Measurements from ENCODE around the gene PDZD4. TPM values are rescaled to one million over a fixed set of nuclear protein-coding genes. Genes with fewer than 3 reads are reported as not detected.

PDZD4 gene
- polyA plus RNA-seq, 3 donors = 0.11 TPM; not detected in 2

- Mint-ChIP-seq H3K27ac (no peak overlapping the region), H3K4me3 (no peak overlapping the region), H3K36me3 (no peaks in the 10 kb centered on the region), H3K27me3 (ENCODE audit: low read depth in 3 of 3) (peaks cover 9 to 37% (median 15%) of the 10 kb centered on the region in 3 donors), H3K9me3 (peaks cover 0 to 10% (median 0%) of the 10 kb centered on the region in 7 donors), H3K4me1 (no peaks in the 10 kb centered on the region)
- Histone ChIP-seq H3K27ac (ENCODE audit: low read depth in 1 of 2, low read length in 2 of 2) (no peak overlapping the region), H3K27me3 (ENCODE audit: control insufficient read depth in 2 of 2, insufficient read depth in 2 of 2, low read length in 2 of 2) (no peaks in the 10 kb centered on the region), H3K9me3 (replicated peaks in 1 of 2; ENCODE audit: control insufficient read depth in 1 of 2, insufficient read depth in 1 of 2, low read length in 2 of 2) (no peaks in the 10 kb centered on the region), H3K36me3 (replicated peaks in 1 of 2; ENCODE audit: control insufficient read depth in 1 of 2, insufficient read depth in 2 of 2, low read length in 2 of 2) (no peaks in the 10 kb centered on the region), H2AFZ (ENCODE audit: insufficient read depth, low read depth, low read length, poor library complexity, severe bottlenecking) (no peak overlapping the region), H3K79me2 (ENCODE audit: insufficient read depth, low read length) (no peaks in the 10 kb centered on the region), H3K4me1 (ENCODE audit: control insufficient read depth in 1 of 2, insufficient read depth in 2 of 2, low read length in 2 of 2) (no peaks in the 10 kb centered on the region), H4K20me1 (ENCODE audit: insufficient read depth, low read length) (no peaks in the 10 kb centered on the region), H3K4me3 (replicated peaks in 1 of 3; ENCODE audit: low read depth in 2 of 3, low read length in 3 of 3) (no peak overlapping the region), H3K9ac (ENCODE audit: insufficient read depth, low read length, poor library complexity, severe bottlenecking) (no peak overlapping the region), H3K4me2 (replicated peaks; ENCODE audit: extremely low read depth, low read length, poor library complexity, severe bottlenecking) (no peak overlapping the region)
- no peak for TF ChIP-seq CTCF (IDR thresholded peaks at IDR 0.05)
- intact Hi-C loops (cut with micrococcal nuclease) = no loop called here
- DNase-seq = no peak
- no CpG with 5 or more reads among the region's 9 CpGs for WGBS (ENCODE audit: insufficient coverage)
These were observed 36.8 kb upstream of the PDZD4 start for GRCh38 chrX:153867139-153867538.

DNA sequence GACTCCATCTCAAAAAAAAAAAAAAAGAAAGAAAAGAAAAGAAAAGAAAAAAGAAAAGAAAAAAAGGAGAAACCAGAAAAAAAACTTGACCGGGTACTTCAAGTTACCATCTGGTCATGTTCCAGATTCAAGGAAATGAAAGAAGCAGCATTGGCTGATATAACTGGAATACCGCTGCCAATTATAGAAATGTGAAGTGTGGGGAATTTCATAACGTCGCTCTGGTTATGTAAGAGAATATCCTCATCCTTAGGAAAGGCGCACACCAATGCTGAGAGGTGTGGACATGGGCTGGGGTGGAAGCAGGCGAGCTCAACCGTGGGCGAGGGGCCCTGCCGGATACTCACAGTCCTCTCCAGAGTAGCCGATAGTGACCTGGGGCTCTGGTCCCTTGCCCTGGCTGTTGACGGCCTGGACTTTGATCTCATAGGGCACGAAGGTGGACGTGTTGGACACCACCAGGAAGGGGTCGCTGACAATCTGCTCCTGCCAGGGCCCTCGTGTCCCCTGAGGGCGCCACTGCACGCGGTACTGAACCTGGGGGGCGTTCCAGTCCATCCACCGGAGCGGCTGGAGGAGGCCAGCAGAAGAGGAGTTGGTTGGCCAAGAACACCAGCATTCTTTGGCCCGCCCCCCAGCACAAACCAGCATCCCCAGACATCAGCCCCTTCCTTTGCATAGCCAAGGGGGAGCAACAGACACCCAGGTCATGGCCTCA lies 36.1 kb upstream of the PDZD4 start:
- no peaks in the 10 kb centered on the region for H3K36me3 ChIP-seq (replicated peaks in 1 of 2; ENCODE audit: control insufficient read depth in 1 of 2, insufficient read depth in 2 of 2, low read length in 2 of 2)
- no peaks in the 10 kb centered on the region for H3K9me3 ChIP-seq (replicated peaks in 1 of 2; ENCODE audit: control insufficient read depth in 1 of 2, insufficient read depth in 1 of 2, low read length in 2 of 2)
- H2AFZ ChIP-seq (ENCODE audit: insufficient read depth, low read depth, low read length, poor library complexity, severe bottlenecking) = no peak overlapping the region
- Mint-ChIP-seq H3K4me3 (no peak overlapping the region), H3K27me3 (ENCODE audit: low read depth in 3 of 3) (peaks cover 8 to 34% (median 13%) of the 10 kb centered on the region in 3 donors), H3K27ac (no peak overlapping the region), H3K4me1 (no peaks in the 10 kb centered on the region), H3K36me3 (no peaks in the 10 kb centered on the region), H3K9me3 (peaks cover 0 to 10% (median 0%) of the 10 kb centered on the region in 7 donors)
- TF ChIP-seq CTCF (IDR thresholded peaks at IDR 0.05) = no peak
- H3K4me3 ChIP-seq (replicated peaks in 1 of 3; ENCODE audit: low read depth in 2 of 3, low read length in 3 of 3) = no peak overlapping the region
- no peak overlapping the region for H3K27ac ChIP-seq (ENCODE audit: low read depth in 1 of 2, low read length in 2 of 2)
- DNase-seq = no peak
- no peak overlapping the region for H3K4me2 ChIP-seq (replicated peaks; ENCODE audit: extremely low read depth, low read length, poor library complexity, severe bottlenecking)
- H4K20me1 ChIP-seq (ENCODE audit: insufficient read depth, low read length) = no peaks in the 10 kb centered on the region
- no peaks in the 10 kb centered on the region for H3K27me3 ChIP-seq (ENCODE audit: control insufficient read depth in 2 of 2, insufficient read depth in 2 of 2, low read length in 2 of 2)
- 61% methylated on average over 5 of the region's 22 CpGs for WGBS (ENCODE audit: insufficient coverage)
- no peaks in the 10 kb centered on the region for H3K79me2 ChIP-seq (ENCODE audit: insufficient read depth, low read length)
- intact Hi-C loops (cut with micrococcal nuclease) = no loop called here
- no peak overlapping the region for H3K9ac ChIP-seq (ENCODE audit: insufficient read depth, low read length, poor library complexity, severe bottlenecking)
- no peaks in the 10 kb centered on the region for H3K4me1 ChIP-seq (ENCODE audit: control insufficient read depth in 1 of 2, insufficient read depth in 2 of 2, low read length in 2 of 2)
